Endodermal cell (in vitro differentiated cells): ENCODE measurements around the gene DOK1. TPM values are rescaled to one million over a fixed set of nuclear protein-coding genes. Genes with fewer than 3 reads are reported as not detected.

Source experiments
- DNase-seq: peaks from one replicate; pipeline ENCODE4 v3.0.0-alpha.2; 2017
- H3K27ac ChIP-seq: 2 replicates; pipeline ENCODE4 v1.5.1; 2013; ENCODE audit warnings: mild to moderate bottlenecking, low read depth, low read length, moderate library complexity
- H3K27me3 ChIP-seq: 2 replicates; pipeline ENCODE4 v1.6.1; 2013; ENCODE audit warnings: mild to moderate bottlenecking, low read length, moderate library complexity; ENCODE audit not compliant: insufficient read depth, control insufficient read depth, poor library complexity, severe bottlenecking
- H3K36me3 ChIP-seq: 2 replicates; pipeline ENCODE4 v1.7.0; 2013; ENCODE audit warnings: mild to moderate bottlenecking, low read length, moderate library complexity; ENCODE audit not compliant: control insufficient read depth, insufficient read depth
- H3K4me1 ChIP-seq: one replicate; pipeline ENCODE4 v1.7.0; 2013; ENCODE audit warnings: low read length; ENCODE audit not compliant: control insufficient read depth, insufficient read depth
- H3K4me3 ChIP-seq: 2 replicates; pipeline ENCODE4 v1.5.1; 2013; ENCODE audit warnings: mild to moderate bottlenecking, low read length, moderate library complexity
- H3K9ac ChIP-seq: 2 replicates; pipeline ENCODE4 v1.6.1; 2013; ENCODE audit warnings: mild to moderate bottlenecking, low read length, moderate library complexity; ENCODE audit not compliant: poor library complexity, severe bottlenecking; ENCODE audit errors: extremely low read depth
- H3K9me3 ChIP-seq: 2 replicates; pipeline ENCODE4 v1.6.1; 2013; ENCODE audit warnings: mild to moderate bottlenecking, low read length, moderate library complexity; ENCODE audit not compliant: control insufficient read depth
- H3K27ac Mint-ChIP-seq: 2 replicates; pipeline ENCODE4 v1.8.0; 2020; ENCODE audit warnings: mixed read lengths
- H3K27me3 Mint-ChIP-seq: 2 replicates; pipeline ENCODE4 v1.8.0; 2021; ENCODE audit warnings: mild to moderate bottlenecking, mixed read lengths; ENCODE audit not compliant: insufficient read depth
- H3K36me3 Mint-ChIP-seq: 2 replicates; pipeline ENCODE4 v1.8.0; 2020; ENCODE audit warnings: low read depth, mixed read lengths
- H3K4me1 Mint-ChIP-seq: 2 replicates; pipeline ENCODE4 v1.8.0; 2020; ENCODE audit warnings: mixed read lengths
- H3K4me3 Mint-ChIP-seq: 2 replicates; pipeline ENCODE4 v1.8.0; 2020; ENCODE audit warnings: mild to moderate bottlenecking, moderate library complexity, mixed read lengths
- H3K9me3 Mint-ChIP-seq: 2 replicates; pipeline ENCODE4 v1.8.0; 2020; ENCODE audit warnings: mild to moderate bottlenecking, mixed read lengths
- WGBS, 2 experiments: methylation state at CpG; one replicate each; pipeline versions ENCODE4 v1.1.5 to v1.1.7; 2013; ENCODE audit warnings: missing lambda C conversion rate in 2 of 2, mixed read lengths in 1 of 2; ENCODE audit not compliant: insufficient coverage in 1 of 2, insufficient read length in 1 of 2; 5-methylcytosine and 5-hydroxymethylcytosine counted together
- total RNA-seq, 2 donors: library from RNA; stranded (reverse); fragmentation: NEBNext Ultra II Directional in 1 of 2; extraction: Animal tissue kit (Norgen Biotek cat#: 25700) in 1 of 2; gene quantifications; 2 replicates in 1 of 2; 3 replicates in 1 of 2; pipeline ENCODE4 v1.2.1, GENCODE V29; 2021
- TF ChIP-seq, protein P1 (sequence below): fragments of 200-600 bp; sonication (generic); conservative IDR thresholded peaks from 2 replicates; pipeline ENCODE4 v1.5.0; 2021; ENCODE audit warnings: antibody characterized with exemption, mild to moderate bottlenecking

The DOK1 gene
- total RNA-seq, 2 donors from 2014 or later: 12.9 to 15.1 TPM

DNA sequence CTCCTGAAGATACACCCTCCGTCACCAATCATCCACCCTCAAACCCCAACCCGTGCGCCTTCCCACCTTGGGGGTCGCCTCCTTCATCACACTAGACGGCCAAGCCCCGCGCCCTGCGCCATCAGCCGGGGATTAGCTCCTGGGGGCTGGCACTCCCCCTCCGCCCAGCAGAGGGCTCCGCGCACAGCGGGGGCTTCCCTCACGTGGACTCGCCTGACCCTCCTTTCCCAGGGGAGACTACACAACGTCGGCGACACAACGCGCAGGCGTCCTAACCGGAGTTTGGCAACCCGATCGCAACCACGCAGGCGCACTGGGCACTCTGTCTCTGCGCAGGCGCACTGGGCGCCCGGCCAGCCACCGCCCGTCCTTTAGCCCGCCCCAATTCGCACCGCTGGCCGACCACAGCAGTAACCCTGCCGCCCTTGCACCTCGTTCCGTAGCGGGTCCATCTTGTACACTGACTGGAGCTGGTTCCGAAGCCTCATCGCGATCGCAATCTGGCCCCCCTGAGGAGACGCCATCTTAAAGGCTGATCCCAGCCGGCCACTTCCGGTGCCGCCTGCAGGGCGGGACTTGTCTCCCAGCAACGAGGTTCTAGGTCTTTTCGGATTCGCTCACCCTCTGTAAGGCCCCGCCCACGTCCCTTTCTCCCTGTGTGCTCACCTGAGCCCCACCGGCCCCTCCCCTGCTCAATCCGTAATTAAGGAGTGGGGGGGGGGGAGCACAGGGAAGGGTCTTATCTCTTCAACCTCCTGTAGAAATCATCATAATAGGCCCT is 47.2 kb upstream of the DOK1 start, which contains the start of gene PCGF1:
Gene PCGF1 (minus strand): TSS at position 551 of the 781 bp plus-strand sequence. CDS start 27 bp downstream, at position 524.
- 0% methylated on average over 12 to 53 of the region's 56 CpGs for WGBS, 2 experiments
- H3K9ac ChIP-seq: peak within 1 kb of the TSS; percentile 80
- H3K4me1 Mint-ChIP-seq: peaks cover 25% of the 10 kb centered on the region

DNA sequence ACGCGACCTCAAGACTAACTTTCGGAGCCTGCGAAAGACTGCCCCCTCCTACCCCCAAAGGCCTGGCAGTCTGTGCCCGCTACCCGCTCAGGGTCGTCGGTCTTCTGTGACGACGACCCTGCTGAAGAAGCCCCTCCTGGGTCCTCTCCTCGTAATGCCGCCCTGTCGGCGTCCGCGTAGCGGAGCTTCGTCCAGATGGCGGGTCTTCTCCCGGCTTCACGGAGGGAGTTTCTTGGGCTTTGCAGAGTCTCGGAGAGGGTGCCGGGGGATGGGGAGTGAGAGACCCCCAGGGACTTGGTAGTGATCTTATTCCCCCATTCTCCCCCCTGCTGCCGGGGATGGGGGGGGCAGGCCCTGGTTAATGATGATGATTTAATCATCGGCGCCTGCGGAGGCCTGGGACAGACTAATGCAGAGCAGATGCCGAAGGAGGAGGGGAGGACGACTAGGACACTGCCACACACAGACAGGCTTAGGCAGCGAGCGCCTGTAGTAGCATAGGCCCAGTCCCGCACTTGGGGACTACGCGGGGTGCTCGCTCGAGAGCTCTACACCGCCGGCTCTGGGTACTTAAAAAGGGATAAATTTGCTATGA is 46.5 kb upstream of the DOK1 start:
- Histone ChIP-seq H3K4me1 (peaks cover 4% of the 10 kb centered on the region), H3K36me3 (peaks cover 11% of the 10 kb centered on the region), H3K4me3 (peak overlapping the region; percentile 88), H3K27me3 (peaks cover 64% of the 10 kb centered on the region), H3K27ac (no peak overlapping the region), H3K9ac (peak overlapping the region; percentile 80), H3K9me3 (no peaks in the 10 kb centered on the region)
- TF ChIP-seq, protein P1, sequence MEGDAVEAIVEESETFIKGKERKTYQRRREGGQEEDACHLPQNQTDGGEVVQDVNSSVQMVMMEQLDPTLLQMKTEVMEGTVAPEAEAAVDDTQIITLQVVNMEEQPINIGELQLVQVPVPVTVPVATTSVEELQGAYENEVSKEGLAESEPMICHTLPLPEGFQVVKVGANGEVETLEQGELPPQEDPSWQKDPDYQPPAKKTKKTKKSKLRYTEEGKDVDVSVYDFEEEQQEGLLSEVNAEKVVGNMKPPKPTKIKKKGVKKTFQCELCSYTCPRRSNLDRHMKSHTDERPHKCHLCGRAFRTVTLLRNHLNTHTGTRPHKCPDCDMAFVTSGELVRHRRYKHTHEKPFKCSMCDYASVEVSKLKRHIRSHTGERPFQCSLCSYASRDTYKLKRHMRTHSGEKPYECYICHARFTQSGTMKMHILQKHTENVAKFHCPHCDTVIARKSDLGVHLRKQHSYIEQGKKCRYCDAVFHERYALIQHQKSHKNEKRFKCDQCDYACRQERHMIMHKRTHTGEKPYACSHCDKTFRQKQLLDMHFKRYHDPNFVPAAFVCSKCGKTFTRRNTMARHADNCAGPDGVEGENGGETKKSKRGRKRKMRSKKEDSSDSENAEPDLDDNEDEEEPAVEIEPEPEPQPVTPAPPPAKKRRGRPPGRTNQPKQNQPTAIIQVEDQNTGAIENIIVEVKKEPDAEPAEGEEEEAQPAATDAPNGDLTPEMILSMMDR: no peak
- Mint-ChIP-seq H3K36me3 (peaks cover 22% of the 10 kb centered on the region), H3K27me3 (peaks cover 67% of the 10 kb centered on the region), H3K27ac (peak overlapping the region; percentile 100), H3K4me1 (peaks cover 27% of the 10 kb centered on the region), H3K9me3 (no peaks in the 10 kb centered on the region), H3K4me3 (peak overlapping the region; percentile 96)
- DNase-seq: peak; percentile 83
- WGBS, 2 experiments: 7 to 11% methylated on average over 21 to 36 of the region's 38 CpGs

More for the DNA sequence above, 47.2 kb upstream of the DOK1 start, which contains the start of gene PCGF1:
- peaks cover 11% of the 10 kb centered on the region for H3K36me3 ChIP-seq
- peak within 1 kb of the TSS; percentile 88 for H3K4me3 ChIP-seq
- peaks cover 64% of the 10 kb centered on the region for H3K27me3 ChIP-seq
- H3K27ac ChIP-seq: peak within 1 kb of the TSS; percentile 58
- H3K27ac Mint-ChIP-seq: peak within 1 kb of the TSS; percentile 100
- peaks cover 22% of the 10 kb centered on the region for H3K36me3 Mint-ChIP-seq
- H3K27me3 Mint-ChIP-seq: peaks cover 67% of the 10 kb centered on the region
- peak; percentile 99 for DNase-seq
- peak within 1 kb of the TSS; percentile 96 for H3K4me3 Mint-ChIP-seq
- no peaks in the 10 kb centered on the region for H3K9me3 ChIP-seq
- TF ChIP-seq, protein P1: peak; percentile 69
- no peaks in the 10 kb centered on the region for H3K9me3 Mint-ChIP-seq
- peaks cover 4% of the 10 kb centered on the region for H3K4me1 ChIP-seq

DNA sequence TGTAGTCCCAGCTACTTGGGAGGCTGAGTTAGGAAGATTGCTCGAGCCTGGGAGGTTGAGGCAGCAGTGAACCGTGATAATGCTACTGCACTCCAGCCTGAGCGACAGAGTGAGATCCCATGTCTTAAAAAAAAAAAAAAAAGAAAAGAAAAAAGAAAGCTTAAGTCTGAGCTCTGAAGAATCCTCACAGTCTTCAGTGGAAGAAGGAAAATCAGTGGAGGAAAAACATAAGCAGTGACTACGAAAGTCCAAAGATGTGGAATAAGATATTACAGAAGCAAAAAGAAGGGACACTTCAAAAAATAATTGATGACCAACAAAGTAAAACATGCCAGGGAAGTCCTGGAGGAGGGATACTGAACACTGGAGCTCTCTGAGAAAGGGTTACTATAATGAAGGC is 44.2 kb upstream of the DOK1 start:
- H3K27ac Mint-ChIP-seq: no peak overlapping the region
- H3K4me1 ChIP-seq: peaks cover 6% of the 10 kb centered on the region
- H3K36me3 ChIP-seq: peaks cover 9% of the 10 kb centered on the region
- peaks cover 65% of the 10 kb centered on the region for H3K27me3 Mint-ChIP-seq
- TF ChIP-seq, protein P1: no peak
- no peak overlapping the region for H3K4me3 ChIP-seq
- DNase-seq: no peak
- no peaks in the 10 kb centered on the region for H3K9me3 Mint-ChIP-seq
- H3K9ac ChIP-seq: no peak overlapping the region
- no peak overlapping the region for H3K4me3 Mint-ChIP-seq
- H3K4me1 Mint-ChIP-seq: peaks cover 25% of the 10 kb centered on the region
- H3K27me3 ChIP-seq: peaks cover 64% of the 10 kb centered on the region
- 78 to 87% methylated on average over 4 of the region's 4 CpGs for WGBS, 2 experiments
- peaks cover 12% of the 10 kb centered on the region for H3K36me3 Mint-ChIP-seq
- no peak overlapping the region for H3K27ac ChIP-seq
- H3K9me3 ChIP-seq: no peaks in the 10 kb centered on the region
